K562 (cell line): ENCODE results near the gene CASP2. TPM values are rescaled to one million over a fixed set of nuclear protein-coding genes. Genes with fewer than 3 reads are reported as not detected.

Experiments
- ATAC-seq: fragments of 200-7000 bp; cut with Tn5 transposase; 3 replicates; pipeline ENCODE4 v1.9.1; 2020; ENCODE audit warnings: moderate library complexity
- BruUV-seq: library from RNA; stranded (reverse); fragments of 400-500 nt; replicated peaks from 2 replicates; lab custom pipeline; 2021; lab: Mats Ljungman, UMichigan
- CTCF ChIA-PET: fragments of 300-600 bp; formaldehyde crosslinking; extraction: SDS; loops from one replicate; lab custom pipeline; 2021; ENCODE audit warnings: low intra/inter-chr PET ratio; lab: Yijun Ruan, JAX
- POLR2A ChIA-PET: fragments of 300-600, 350-650 bp; sonication (Branson Sonifier 250); formaldehyde crosslinking; extraction: SDS; loops from one replicate; lab custom pipeline; 2021; ENCODE audit warnings: antibody characterized with exemption, inconsistent platforms; lab: Yijun Ruan, JAX
- DNase-seq, 4 experiments: peaks; one replicate each; pipeline versions ENCODE4 v3.0.0 to v3.0.0-alpha.2; 2011 to 2018; ENCODE audit warnings: low spot score in 3 of 4, mixed read lengths in 3 of 4; ENCODE audit errors: extremely low read depth in 1 of 4
- FAIRE-seq: peaks from 2 replicates; lab custom pipeline; 2011; peaks lifted over from hg19 to GRCh38; lab: Jason Lieb, UNC
- H2AFZ ChIP-seq: 2 replicates; pipeline ENCODE4 v1.6.0; 2011; ENCODE audit warnings: low read depth, low read length, control low read depth, inconsistent platforms
- H3K27ac ChIP-seq: fragments of 200-600 bp; 3 replicates; pipeline ENCODE4 v1.8.0; 2011; ENCODE audit warnings: low read depth, mild to moderate bottlenecking, control low read depth, inconsistent platforms, low read length, moderate library complexity, mixed read lengths; ENCODE audit errors: extremely low read depth
- H3K27me3 ChIP-seq, 2 experiments: fragments of 300-600 bp in 1 of 2; 2 replicates in 1 of 2; 3 replicates in 1 of 2; pipeline versions ENCODE4 v1.6.0 to v1.8.0; 2011; ENCODE audit warnings: inconsistent platforms in 2 of 2, low read length in 2 of 2, mild to moderate bottlenecking in 1 of 2, mixed read lengths in 1 of 2, moderate library complexity in 1 of 2; ENCODE audit not compliant: control insufficient read depth in 2 of 2, insufficient read depth in 2 of 2
- H3K36me3 ChIP-seq: fragments of 300-600 bp; 3 replicates; pipeline ENCODE4 v1.8.0; 2011; ENCODE audit warnings: mild to moderate bottlenecking, low read length, inconsistent platforms; ENCODE audit not compliant: control insufficient read depth, insufficient read depth
- H3K4me1 ChIP-seq, 2 experiments: fragments of 200-600 bp in 1 of 2; replicated peaks in 1 of 2; 2 replicates in 1 of 2; 3 replicates in 1 of 2; pipeline versions ENCODE4 v1.5.1 to v1.8.0; 2011; ENCODE audit warnings: inconsistent platforms in 2 of 2, low read length in 2 of 2, mild to moderate bottlenecking in 1 of 2, mixed read lengths in 1 of 2, moderate library complexity in 1 of 2; ENCODE audit not compliant: control insufficient read depth in 2 of 2, insufficient read depth in 2 of 2
- H3K4me2 ChIP-seq: 2 replicates; pipeline ENCODE4 v1.6.1; 2011; ENCODE audit warnings: low read length, control low read depth, inconsistent platforms, mixed read lengths; ENCODE audit not compliant: insufficient read depth
- H3K4me3 ChIP-seq: fragments of 200-600 bp; sonication (generic), shearing (Covaris generic); 2 replicates; pipeline ENCODE4 v1.5.1; 2016; ENCODE audit warnings: control low read depth, inconsistent platforms
- H3K79me2 ChIP-seq: fragments of 200-600 bp; 3 replicates; pipeline ENCODE4 v1.8.0; 2011; ENCODE audit warnings: low read length, inconsistent platforms; ENCODE audit not compliant: control insufficient read depth, insufficient read depth
- H3K9ac ChIP-seq, 2 experiments: 2 replicates each; pipeline versions ENCODE4 v1.6.0 to v1.6.1; 2011; ENCODE audit warnings: low read depth in 2 of 2, low read length in 2 of 2, control low read depth in 1 of 2, inconsistent platforms in 1 of 2, mild to moderate bottlenecking in 1 of 2, mixed read lengths in 1 of 2; ENCODE audit not compliant: insufficient read depth in 1 of 2
- H3K9me1 ChIP-seq: one replicate; pipeline ENCODE4 v1.6.0; 2011; ENCODE audit warnings: inconsistent platforms, mild to moderate bottlenecking, low read length, moderate library complexity; ENCODE audit not compliant: control insufficient read depth, insufficient read depth
- H3K9me3 ChIP-seq: replicated peaks from 2 replicates; pipeline ENCODE4 v1.5.1; 2011; ENCODE audit warnings: low read depth, low read length, inconsistent platforms; ENCODE audit not compliant: control insufficient read depth, insufficient read depth
- H4K20me1 ChIP-seq: replicated peaks from 2 replicates; pipeline ENCODE4 v1.6.1; 2011; ENCODE audit warnings: low read length, inconsistent platforms, mixed read lengths; ENCODE audit not compliant: control insufficient read depth, insufficient read depth
- C11orf30 ChIP-seq: fragments of 450-650 bp; IDR thresholded peaks from 2 replicates; pipeline ENCODE4 v1.6.1; 2016; ENCODE audit warnings: low read depth, mild to moderate bottlenecking
- DPF2 ChIP-seq: fragments of 450-650 bp; IDR thresholded peaks from 2 replicates; pipeline ENCODE4 v1.6.1; 2016
- FOXJ2 ChIP-seq: fragments of 200-800 bp; sonication (Bioruptor generic); IDR thresholded peaks from 2 replicates; pipeline ENCODE4 v1.6.1; 2016; ENCODE audit warnings: missing genetic modification characterization, missing compliant biosample characterization
- HDAC8 ChIP-seq: fragments of 450-650 bp; IDR thresholded peaks from 2 replicates; pipeline ENCODE4 v1.6.1; 2016; ENCODE audit warnings: mild to moderate bottlenecking, missing genetic modification characterization, moderate library complexity, missing compliant biosample characterization
- IRF2 ChIP-seq: sonication (generic); formaldehyde crosslinking; IDR thresholded peaks from 2 replicates; pipeline ENCODE4 v1.8.1; 2022; ENCODE audit warnings: mild to moderate bottlenecking, missing genetic modification reagents
- KLF1 ChIP-seq: fragments of 450-650 bp; IDR thresholded peaks from 2 replicates; pipeline ENCODE4 v1.6.1; 2016; ENCODE audit warnings: missing genetic modification characterization, missing compliant biosample characterization
- MEF2A ChIP-seq: IDR thresholded peaks from 2 replicates; pipeline ENCODE4 v1.6.1; 2011; ENCODE audit warnings: low read depth, mild to moderate bottlenecking, low read length, moderate library complexity; ENCODE audit not compliant: control insufficient read depth
- NFIX ChIP-seq: fragments of 250-450 bp; sonication (Bioruptor Pico); IDR thresholded peaks from 2 replicates; pipeline ENCODE4 v1.4.0; 2020; ENCODE audit warnings: low read depth, mild to moderate bottlenecking, moderate library complexity
- NR1H2 ChIP-seq: sonication (generic); formaldehyde crosslinking; IDR thresholded peaks from 2 replicates; pipeline ENCODE4 v1.4.0; 2020; ENCODE audit warnings: mild to moderate bottlenecking, missing genetic modification reagents
- RHOXF2B ChIP-seq: fragments of 250-450 bp; sonication (Bioruptor Pico); conservative IDR thresholded peaks from 2 replicates; pipeline ENCODE4 v1.5.1; 2021
- SIX5 ChIP-seq, 2 experiments: IDR thresholded peaks; 2 replicates each; pipeline ENCODE4 v1.6.1; 2011; ENCODE audit warnings: low read length in 2 of 2, borderline replicate concordance in 1 of 2, low read depth in 1 of 2, mild to moderate bottlenecking in 1 of 2, moderate library complexity in 1 of 2; ENCODE audit not compliant: insufficient read depth in 1 of 2
- ZBTB7A ChIP-seq: IDR thresholded peaks from 2 replicates; pipeline ENCODE4 v1.6.1; 2011; ENCODE audit warnings: low read depth, mild to moderate bottlenecking, low read length, moderate library complexity, borderline replicate concordance; ENCODE audit not compliant: control insufficient read depth
- ZNF175 ChIP-seq: fragments of 200-800 bp; sonication (Bioruptor generic); IDR thresholded peaks from 2 replicates; pipeline ENCODE4 v1.6.1; 2016; ENCODE audit warnings: low read depth, mild to moderate bottlenecking, missing genetic modification characterization, missing compliant biosample characterization
- ZNF316 ChIP-seq: fragments of 450-650 bp; IDR thresholded peaks from 2 replicates; pipeline ENCODE4 v1.6.1; 2016
- ZNF354B ChIP-seq: fragments of 250-450 bp; sonication (Bioruptor Pico); IDR thresholded peaks from 2 replicates; pipeline ENCODE4 v1.4.0; 2020
- WGBS: fragments of 100-300 bp; shearing (Covaris generic); methylation state at CpG from one replicate; pipeline ENCODE4 v1.1.6; 2016; ENCODE audit warnings: low coverage, mixed read lengths; ENCODE audit not compliant: insufficient coverage; ENCODE audit errors: missing lambda C conversion rate; 5-methylcytosine and 5-hydroxymethylcytosine counted together
- in situ Hi-C: fragments of 300-500 bp; cut with MboI; formaldehyde crosslinking; loops from 4 replicates; pipeline ENCODE4 v1.15.0; 2018; ENCODE audit warnings: inconsistent platforms, mixed read lengths
- intact Hi-C: fragments of 100-400 bp; cut with micrococcal nuclease; formaldehyde crosslinking; loops from 2 replicates; pipeline ENCODE4 v1.14.2; 2022
- polyA plus RNA-seq, 8 experiments: library from polyadenylated mRNA; depleted of rRNA in 4 of 8; stranded (reverse) in 5 of 8; unstranded in 3 of 8; fragments of >200 nt; fragmentation: Nextera tagmentation in 2 of 8; fragmentation: Illumina TruSeq in 1 of 8; extraction: Ambion mirVana in 2 of 8; extraction: Trizol in 1 of 8; gene quantifications; 2 replicates each; pipeline versions ENCODE4 v1.2.1 to v1.2.3, GENCODE V29; 2011 to 2014; ENCODE audit warnings: inconsistent platforms in 1 of 8, missing spikeins in 1 of 8
- total RNA-seq, 7 experiments: library from RNA; depleted of rRNA in 6 of 7; stranded (reverse); fragments of >200 nt in 6 of 7; fragmentation: Illumina TruSeq in 2 of 7; extraction: Trizol in 2 of 7; gene quantifications; 2 replicates each; pipeline versions ENCODE4 v1.2.1 to v1.2.3, GENCODE V29; 2011 to 2021; ENCODE audit warnings: low replicate concordance in 1 of 7
- TF ChIP-seq, protein P1 (sequence below): IDR thresholded peaks from 2 replicates; pipeline ENCODE4 v1.6.1; 2014; ENCODE audit warnings: antibody characterized with exemption
- TF ChIP-seq, protein P2 (sequence below): fragments of 450-650 bp; IDR thresholded peaks from 2 replicates; pipeline ENCODE4 v1.6.1; 2016
- TF ChIP-seq, protein P3 (sequence below): fragments of 450-650 bp; formaldehyde crosslinking; IDR thresholded peaks from 2 replicates; pipeline ENCODE4 v1.4.0; 2020; ENCODE audit warnings: mild to moderate bottlenecking, moderate library complexity
- TF ChIP-seq, protein P4 (sequence below): fragments of 250-450 bp; sonication (Bioruptor Pico); IDR thresholded peaks from 2 replicates; pipeline ENCODE4 v1.5.0; 2022; ENCODE audit warnings: mild to moderate bottlenecking

Gene CASP2
- total and polyA plus RNA-seq, 9 of the 15 experiments (the other 6 are each of a cell fraction or from before 2014, with no cell fraction given) = 18.8 to 64.9 (median 24.1) TPM

DNA sequence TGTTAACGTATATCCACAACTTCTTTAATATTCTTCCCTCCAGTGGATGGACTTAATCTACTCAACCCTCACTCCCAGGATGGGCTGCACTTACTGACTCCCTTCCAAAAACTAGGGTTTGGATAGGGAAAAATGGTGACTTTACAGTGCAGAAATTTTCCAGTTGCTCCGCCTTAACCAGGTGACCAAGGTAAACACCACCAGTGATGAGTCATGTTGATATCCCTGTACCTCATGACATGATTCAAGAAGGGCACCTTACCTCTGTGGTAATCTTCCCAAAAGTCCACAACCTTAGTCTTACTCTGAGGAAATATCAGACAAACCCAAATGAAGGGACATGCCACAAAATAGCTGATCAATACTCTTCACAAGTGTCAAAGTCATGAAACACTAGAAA lies 28.4 kb upstream of the CASP2 start:
- Histone ChIP-seq H3K9ac (no peak overlapping the region), H3K4me2 (0 out of 2 replicates have a peak overlapping the region, but pooled peaks have one; percentile 2), H3K4me1 (peaks cover 23 to 57% of the 10 kb centered on the region in 2 experiments), H3K9me3 (no peaks in the 10 kb centered on the region), H2AFZ (peak overlapping the region; percentile 95), H3K36me3 (peaks cover 4% of the 10 kb centered on the region; the same call in 2 of the 3 replicates), H3K9me1 (peaks cover 5% of the 10 kb centered on the region), H3K27me3 (no peaks in the 10 kb centered on the region), H4K20me1 (no peaks in the 10 kb centered on the region), H3K27ac (no peak overlapping the region), H3K4me3 (no peak overlapping the region), H3K79me2 (peaks cover 21% of the 10 kb centered on the region)
- ChIA-PET CTCF (no interaction called here), POLR2A (interaction anchor here (0.6 kb wide), 1 partner anchor 12 kb away, joined by 3 read pairs; no protein-coding TSS in a partner anchor)
- no peak for FAIRE-seq
- DNase-seq = peak in 2 of 4 experiments; percentile 31 to 39
- intact Hi-C loops (no loop called here), in situ Hi-C loops (no loop called here)
- ATAC-seq = no peak
- WGBS = 78% methylated on average over 2 of the region's 2 CpGs
- BruUV-seq = no TSS peak
- TF ChIP-seq ZNF175 (CRISPR knock-in tag) = no peak
- no peak for TF ChIP-seq HDAC8 (tag)
- peak; percentile 27 for TF ChIP-seq C11orf30
- TF ChIP-seq ZBTB7A = no peak
- no peak for TF ChIP-seq KLF1 (tag)
- TF ChIP-seq, protein P1, sequence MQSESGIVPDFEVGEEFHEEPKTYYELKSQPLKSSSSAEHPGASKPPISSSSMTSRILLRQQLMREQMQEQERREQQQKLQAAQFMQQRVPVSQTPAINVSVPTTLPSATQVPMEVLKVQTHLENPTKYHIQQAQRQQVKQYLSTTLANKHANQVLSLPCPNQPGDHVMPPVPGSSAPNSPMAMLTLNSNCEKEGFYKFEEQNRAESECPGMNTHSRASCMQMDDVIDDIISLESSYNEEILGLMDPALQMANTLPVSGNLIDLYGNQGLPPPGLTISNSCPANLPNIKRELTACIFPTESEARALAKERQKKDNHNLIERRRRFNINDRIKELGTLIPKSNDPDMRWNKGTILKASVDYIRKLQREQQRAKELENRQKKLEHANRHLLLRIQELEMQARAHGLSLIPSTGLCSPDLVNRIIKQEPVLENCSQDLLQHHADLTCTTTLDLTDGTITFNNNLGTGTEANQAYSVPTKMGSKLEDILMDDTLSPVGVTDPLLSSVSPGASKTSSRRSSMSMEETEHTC = no peak
- no peak for TF ChIP-seq NR1H2 (CRISPR knock-in tag)
- TF ChIP-seq, protein P2, sequence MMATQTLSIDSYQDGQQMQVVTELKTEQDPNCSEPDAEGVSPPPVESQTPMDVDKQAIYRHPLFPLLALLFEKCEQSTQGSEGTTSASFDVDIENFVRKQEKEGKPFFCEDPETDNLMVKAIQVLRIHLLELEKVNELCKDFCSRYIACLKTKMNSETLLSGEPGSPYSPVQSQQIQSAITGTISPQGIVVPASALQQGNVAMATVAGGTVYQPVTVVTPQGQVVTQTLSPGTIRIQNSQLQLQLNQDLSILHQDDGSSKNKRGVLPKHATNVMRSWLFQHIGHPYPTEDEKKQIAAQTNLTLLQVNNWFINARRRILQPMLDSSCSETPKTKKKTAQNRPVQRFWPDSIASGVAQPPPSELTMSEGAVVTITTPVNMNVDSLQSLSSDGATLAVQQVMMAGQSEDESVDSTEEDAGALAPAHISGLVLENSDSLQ = no peak
- TF ChIP-seq RHOXF2B (CRISPR knock-in tag) = no peak
- no peak for TF ChIP-seq NFIX (CRISPR knock-in tag)
- TF ChIP-seq ZNF316 = peak; percentile 24
- no peak for TF ChIP-seq ZNF354B
- no peak for TF ChIP-seq MEF2A
- TF ChIP-seq, protein P3, sequence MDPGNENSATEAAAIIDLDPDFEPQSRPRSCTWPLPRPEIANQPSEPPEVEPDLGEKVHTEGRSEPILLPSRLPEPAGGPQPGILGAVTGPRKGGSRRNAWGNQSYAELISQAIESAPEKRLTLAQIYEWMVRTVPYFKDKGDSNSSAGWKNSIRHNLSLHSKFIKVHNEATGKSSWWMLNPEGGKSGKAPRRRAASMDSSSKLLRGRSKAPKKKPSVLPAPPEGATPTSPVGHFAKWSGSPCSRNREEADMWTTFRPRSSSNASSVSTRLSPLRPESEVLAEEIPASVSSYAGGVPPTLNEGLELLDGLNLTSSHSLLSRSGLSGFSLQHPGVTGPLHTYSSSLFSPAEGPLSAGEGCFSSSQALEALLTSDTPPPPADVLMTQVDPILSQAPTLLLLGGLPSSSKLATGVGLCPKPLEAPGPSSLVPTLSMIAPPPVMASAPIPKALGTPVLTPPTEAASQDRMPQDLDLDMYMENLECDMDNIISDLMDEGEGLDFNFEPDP (CRISPR knock-in tag) = no peak
- 0 out of 4 replicates have a peak, but pooled peaks of 1 of the 2 experiments have one; percentile 6 for TF ChIP-seq SIX5 (IDR thresholded peaks at IDR 0.05; ENCODE audit: borderline replicate concordance in 1 of 2, insufficient read depth in 1 of 2, low read depth in 1 of 2, low read length in 2 of 2)
- TF ChIP-seq, protein P4, sequence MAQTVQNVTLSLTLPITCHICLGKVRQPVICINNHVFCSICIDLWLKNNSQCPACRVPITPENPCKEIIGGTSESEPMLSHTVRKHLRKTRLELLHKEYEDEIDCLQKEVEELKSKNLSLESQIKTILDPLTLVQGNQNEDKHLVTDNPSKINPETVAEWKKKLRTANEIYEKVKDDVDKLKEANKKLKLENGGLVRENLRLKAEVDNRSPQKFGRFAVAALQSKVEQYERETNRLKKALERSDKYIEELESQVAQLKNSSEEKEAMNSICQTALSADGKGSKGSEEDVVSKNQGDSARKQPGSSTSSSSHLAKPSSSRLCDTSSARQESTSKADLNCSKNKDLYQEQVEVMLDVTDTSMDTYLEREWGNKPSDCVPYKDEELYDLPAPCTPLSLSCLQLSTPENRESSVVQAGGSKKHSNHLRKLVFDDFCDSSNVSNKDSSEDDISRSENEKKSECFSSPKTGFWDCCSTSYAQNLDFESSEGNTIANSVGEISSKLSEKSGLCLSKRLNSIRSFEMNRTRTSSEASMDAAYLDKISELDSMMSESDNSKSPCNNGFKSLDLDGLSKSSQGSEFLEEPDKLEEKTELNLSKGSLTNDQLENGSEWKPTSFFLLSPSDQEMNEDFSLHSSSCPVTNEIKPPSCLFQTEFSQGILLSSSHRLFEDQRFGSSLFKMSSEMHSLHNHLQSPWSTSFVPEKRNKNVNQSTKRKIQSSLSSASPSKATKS = no peak
- no peak for TF ChIP-seq FOXJ2 (tag)
- TF ChIP-seq DPF2 = peak; percentile 47; the same call in 1 of the 2 replicates
- TF ChIP-seq IRF2 = no peak
